Psoas muscle (tissue), 8 donors: ENCODE data around the gene AKAP11. TPM values are rescaled to one million over a fixed set of nuclear protein-coding genes. Genes with fewer than 3 reads are reported as not detected.

Source experiments
- ATAC-seq, 4 donors: fragments of 200-7000 bp; cut with Tn5 transposase; one replicate each; pipeline ENCODE4 v1.9.1; 2020; ENCODE audit warnings: moderate library complexity in 3 of 4, mild to moderate bottlenecking in 2 of 4
- DNase-seq, 2 donors: peaks; one replicate each; pipeline ENCODE4 v3.0.0-alpha.2; 2020
- H3K27ac ChIP-seq: fragments of 200-600 bp; one replicate; pipeline ENCODE4 v1.8.0; 2022
- H3K27me3 ChIP-seq, 3 donors: fragments of 200-600 bp in 1 of 3; one replicate each; pipeline versions ENCODE4 v1.6.1 to v1.8.0; 2013 to 2022; ENCODE audit warnings: low read length in 2 of 3, mild to moderate bottlenecking in 2 of 3, moderate library complexity in 1 of 3; ENCODE audit not compliant: insufficient read depth in 3 of 3
- H3K36me3 ChIP-seq, 2 donors: fragments of 200-600 bp in 1 of 2; one replicate each; pipeline versions ENCODE4 v1.6.1 to v1.8.0; 2013 to 2022; ENCODE audit warnings: low read depth in 1 of 2, mild to moderate bottlenecking in 1 of 2, moderate library complexity in 1 of 2; ENCODE audit not compliant: insufficient read depth in 1 of 2
- H3K4me1 ChIP-seq: fragments of 200-600 bp; one replicate; pipeline ENCODE4 v1.8.0; 2022
- H3K4me3 ChIP-seq: fragments of 200-600 bp; one replicate; pipeline ENCODE4 v1.8.0; 2022; ENCODE audit warnings: mild to moderate bottlenecking
- H3K9me3 ChIP-seq: fragments of 200-600 bp; one replicate; pipeline ENCODE4 v1.8.0; 2022
- WGBS, 3 donors: extraction: QIAGEN DNeasy Blood & Tissue Kit; methylation state at CpG; one replicate each; pipeline versions ENCODE4 v1.1.6 to v1.1.7; 2013; 5-methylcytosine and 5-hydroxymethylcytosine counted together
- intact Hi-C, 2 donors: fragments of 100-400 bp; cut with DNase I; formaldehyde crosslinking; loops; one replicate each; pipeline versions ENCODE4 v1.11.0 to v1.14.2; 2022
- polyA plus RNA-seq, 3 donors: library from polyadenylated mRNA; stranded (reverse); fragments of 200-250 nt; gene quantifications; one replicate each; pipeline ENCODE4 v1.2.3, GENCODE V29; 2013
- total RNA-seq, 4 donors: library from RNA; stranded (reverse); fragmentation: NEBNext Ultra II Directional in 2 of 4; extraction: Animal tissue kit (Norgen Biotek cat#: 25700) in 2 of 4; gene quantifications; one replicate each; pipeline versions ENCODE4 v1.2.1 to v1.2.4, GENCODE V29; 2021 to 2023
- TF ChIP-seq, protein P1 (sequence below): fragments of 200-600 bp; IDR thresholded peaks from one replicate; pipeline ENCODE4 v1.8.0; 2022; ENCODE audit warnings: antibody characterized with exemption
- donor health status: healthy with polysubstance abuse.
- donor health status: DM: no; HTN: no; CAD: no; lungs with moderate emphysema.
- donor health status: Bipolar disorder and iron deficiency.
- donor health status: healthy.
- donor health status: DM: yes; HTN: yes; CAD: no.
- donor health status: DM: no; HTN: no; CAD: no.
- donor health status: DM: no; HTN: no; CAD: no.
- donor health status: DM: yes; HTN: yes; CAD: no.

Gene AKAP11
- total and polyA plus RNA-seq, 7 donors: 2.6 to 17.7 (median 12.0) TPM

DNA sequence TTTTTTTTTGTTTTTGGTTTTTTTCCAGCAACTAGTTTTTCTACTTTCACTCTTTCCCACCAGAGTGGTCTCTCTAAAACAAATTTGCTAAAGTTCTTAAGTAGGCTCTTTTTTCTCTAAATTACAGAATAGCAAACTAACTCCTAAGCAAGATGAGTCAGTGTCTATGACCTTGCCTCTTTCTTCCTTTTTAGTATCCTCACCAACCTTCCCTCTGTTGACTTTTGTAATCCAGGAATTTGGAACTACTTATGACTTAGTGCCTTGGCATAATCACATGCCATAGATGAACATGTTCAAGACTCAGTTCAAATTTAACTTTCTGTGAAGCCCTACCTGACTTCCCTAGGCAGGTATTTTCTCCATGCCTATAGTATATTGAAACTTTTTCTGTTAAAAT is 32.3 kb upstream of the AKAP11 start:
- H3K27me3 ChIP-seq: peaks cover 0 to 2% (median 0%) of the 10 kb centered on the region in 3 donors
- no peaks in the 10 kb centered on the region for H3K36me3 ChIP-seq
- no peak overlapping the region for H3K4me3 ChIP-seq
- H3K27ac ChIP-seq: no peak overlapping the region
- DNase-seq (no peak), ATAC-seq (no peak)
- H3K4me1 ChIP-seq: no peaks in the 10 kb centered on the region
- TF ChIP-seq, protein P1, sequence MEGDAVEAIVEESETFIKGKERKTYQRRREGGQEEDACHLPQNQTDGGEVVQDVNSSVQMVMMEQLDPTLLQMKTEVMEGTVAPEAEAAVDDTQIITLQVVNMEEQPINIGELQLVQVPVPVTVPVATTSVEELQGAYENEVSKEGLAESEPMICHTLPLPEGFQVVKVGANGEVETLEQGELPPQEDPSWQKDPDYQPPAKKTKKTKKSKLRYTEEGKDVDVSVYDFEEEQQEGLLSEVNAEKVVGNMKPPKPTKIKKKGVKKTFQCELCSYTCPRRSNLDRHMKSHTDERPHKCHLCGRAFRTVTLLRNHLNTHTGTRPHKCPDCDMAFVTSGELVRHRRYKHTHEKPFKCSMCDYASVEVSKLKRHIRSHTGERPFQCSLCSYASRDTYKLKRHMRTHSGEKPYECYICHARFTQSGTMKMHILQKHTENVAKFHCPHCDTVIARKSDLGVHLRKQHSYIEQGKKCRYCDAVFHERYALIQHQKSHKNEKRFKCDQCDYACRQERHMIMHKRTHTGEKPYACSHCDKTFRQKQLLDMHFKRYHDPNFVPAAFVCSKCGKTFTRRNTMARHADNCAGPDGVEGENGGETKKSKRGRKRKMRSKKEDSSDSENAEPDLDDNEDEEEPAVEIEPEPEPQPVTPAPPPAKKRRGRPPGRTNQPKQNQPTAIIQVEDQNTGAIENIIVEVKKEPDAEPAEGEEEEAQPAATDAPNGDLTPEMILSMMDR: no peak
- no peaks in the 10 kb centered on the region for H3K9me3 ChIP-seq
- intact Hi-C loops: no loop called here

DNA sequence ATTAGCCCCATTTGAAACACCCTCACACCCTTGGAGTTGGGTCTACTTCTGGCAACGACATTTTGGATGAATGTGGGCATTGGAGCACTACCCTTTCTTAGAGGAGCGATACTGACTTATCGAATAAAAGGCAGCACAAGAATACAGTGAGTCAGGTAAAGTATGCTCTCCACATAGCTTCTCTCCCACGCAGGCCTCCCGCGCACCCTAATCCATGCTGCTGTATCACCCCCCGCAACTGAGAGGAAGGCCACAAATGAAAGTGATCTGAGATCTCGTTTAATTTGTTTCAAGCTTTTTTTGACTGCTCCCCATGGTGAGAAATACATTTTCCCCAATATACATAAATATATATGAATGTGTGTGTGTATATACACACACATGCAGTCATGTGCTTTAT is 25.4 kb upstream of the AKAP11 start:
- ATAC-seq (no peak), DNase-seq (no peak)
- no peaks in the 10 kb centered on the region for H3K36me3 ChIP-seq
- H3K27me3 ChIP-seq: no peaks in the 10 kb centered on the region
- H3K9me3 ChIP-seq: no peaks in the 10 kb centered on the region
- TF ChIP-seq, protein P1: no peak
- 92 to 96% (median 92%) methylated on average over 8 of the region's 8 CpGs for WGBS, 3 donors
- no peak overlapping the region for H3K27ac ChIP-seq
- intact Hi-C loops: no loop called here
- H3K4me1 ChIP-seq: no peaks in the 10 kb centered on the region
- H3K4me3 ChIP-seq: no peak overlapping the region

DNA sequence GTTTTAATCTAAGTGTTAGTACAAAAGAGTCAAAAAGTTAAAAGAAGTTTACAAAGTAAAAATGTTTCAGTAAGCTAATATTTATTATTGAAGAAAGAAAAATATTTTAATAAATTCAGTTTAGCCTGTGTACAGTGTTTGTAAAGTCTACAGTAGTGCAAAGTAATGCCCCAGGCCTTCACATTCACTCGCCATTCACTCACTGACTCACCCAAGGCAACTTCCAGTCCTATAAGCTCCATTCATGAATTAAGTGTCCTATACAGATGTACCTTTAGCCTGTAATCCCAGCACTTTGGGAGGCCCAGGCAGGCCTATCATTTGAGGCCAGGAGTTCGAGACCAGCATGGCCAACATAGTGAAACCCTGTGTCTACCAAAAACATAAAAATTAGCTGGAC is 24.1 kb upstream of the AKAP11 start:
- WGBS, 3 donors: 96 to 98% (median 96%) methylated on average over 2 of the region's 2 CpGs
- no peak for DNase-seq

DNA sequence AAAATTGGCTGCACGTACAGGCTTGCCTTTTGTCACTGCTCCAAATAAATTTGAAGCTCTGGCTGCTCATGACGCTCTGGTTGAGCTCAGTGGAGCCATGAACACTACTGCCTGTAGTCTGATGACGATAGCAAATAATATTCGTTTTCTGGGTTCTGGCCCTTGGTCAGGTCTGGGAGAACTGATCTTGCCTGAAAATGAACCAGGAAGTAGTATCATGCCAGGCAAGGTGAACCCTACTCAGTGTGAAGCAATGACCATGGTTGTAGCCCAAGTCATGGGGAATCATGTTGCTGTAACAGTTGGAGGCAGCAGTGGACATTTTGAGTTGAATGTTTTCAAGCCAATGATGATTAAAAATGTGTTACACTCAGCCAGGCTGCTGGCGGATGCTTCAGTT is 16.1 kb upstream of the AKAP11 start:
- 47 to 53% (median 48%) methylated on average over 5 of the region's 5 CpGs for WGBS, 3 donors
- H3K4me1 ChIP-seq: no peaks in the 10 kb centered on the region
- no peak overlapping the region for H3K4me3 ChIP-seq
- H3K27me3 ChIP-seq: no peaks in the 10 kb centered on the region
- no peaks in the 10 kb centered on the region for H3K36me3 ChIP-seq
- DNase-seq: no peak
- peak in 2 of 4 donors; percentile 39 to 81 for ATAC-seq
- no peak overlapping the region for H3K27ac ChIP-seq
- TF ChIP-seq, protein P1: no peak
- intact Hi-C loops: no loop called here
- no peaks in the 10 kb centered on the region for H3K9me3 ChIP-seq

More for the DNA sequence above, 24.1 kb upstream of the AKAP11 start:
- TF ChIP-seq, protein P1: no peak
- H3K4me1 ChIP-seq: no peaks in the 10 kb centered on the region
- H3K27me3 ChIP-seq: no peaks in the 10 kb centered on the region
- no peak for ATAC-seq
- H3K36me3 ChIP-seq: no peaks in the 10 kb centered on the region
- no peaks in the 10 kb centered on the region for H3K9me3 ChIP-seq
- intact Hi-C loops: no loop called here
- H3K27ac ChIP-seq: no peak overlapping the region
- H3K4me3 ChIP-seq: no peak overlapping the region

DNA sequence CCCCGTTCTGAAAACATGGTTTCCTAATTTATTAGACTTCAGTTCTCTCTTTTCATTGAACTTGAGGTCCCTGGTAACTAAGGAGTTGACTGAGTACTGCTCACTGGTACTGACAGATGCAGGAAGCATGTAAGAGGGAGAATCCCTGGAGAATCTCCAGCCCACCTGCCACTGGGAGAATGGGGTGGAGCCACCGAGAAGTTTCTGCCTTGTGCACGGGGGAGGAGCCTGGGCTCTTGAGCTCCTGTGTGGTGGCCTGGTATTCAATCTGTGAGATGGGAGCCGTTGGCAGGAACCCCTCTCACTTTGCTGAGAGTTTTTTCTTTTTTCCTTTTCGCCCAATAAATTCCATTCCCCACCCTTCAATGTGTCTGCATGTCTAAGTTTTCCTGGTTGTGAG is 13.2 kb upstream of the AKAP11 start:
- Histone ChIP-seq H3K27me3 (no peaks in the 10 kb centered on the region), H3K4me3 (no peak overlapping the region), H3K36me3 (no peaks in the 10 kb centered on the region), H3K9me3 (no peaks in the 10 kb centered on the region), H3K4me1 (no peaks in the 10 kb centered on the region), H3K27ac (no peak overlapping the region)
- intact Hi-C loops: no loop called here
- ATAC-seq (no peak), DNase-seq (no peak)
- TF ChIP-seq, protein P1: no peak
- WGBS, 3 donors: 62 to 71% (median 66%) methylated on average over 5 of the region's 5 CpGs
